Endodermal cell (in vitro differentiated cells): ENCODE results near the gene KRT83. TPM values are rescaled to one million over a fixed set of nuclear protein-coding genes. Genes with fewer than 3 reads are reported as not detected.

ENCODE experiments used
- DNase-seq: peaks from one replicate; pipeline ENCODE4 v3.0.0-alpha.2; 2017
- H3K27ac ChIP-seq: 2 replicates; pipeline ENCODE4 v1.5.1; 2013; ENCODE audit warnings: mild to moderate bottlenecking, low read depth, low read length, moderate library complexity
- H3K27me3 ChIP-seq: 2 replicates; pipeline ENCODE4 v1.6.1; 2013; ENCODE audit warnings: mild to moderate bottlenecking, low read length, moderate library complexity; ENCODE audit not compliant: insufficient read depth, control insufficient read depth, poor library complexity, severe bottlenecking
- H3K36me3 ChIP-seq: 2 replicates; pipeline ENCODE4 v1.7.0; 2013; ENCODE audit warnings: mild to moderate bottlenecking, low read length, moderate library complexity; ENCODE audit not compliant: control insufficient read depth, insufficient read depth
- H3K4me1 ChIP-seq: one replicate; pipeline ENCODE4 v1.7.0; 2013; ENCODE audit warnings: low read length; ENCODE audit not compliant: control insufficient read depth, insufficient read depth
- H3K4me3 ChIP-seq: 2 replicates; pipeline ENCODE4 v1.5.1; 2013; ENCODE audit warnings: mild to moderate bottlenecking, low read length, moderate library complexity
- H3K9ac ChIP-seq: 2 replicates; pipeline ENCODE4 v1.6.1; 2013; ENCODE audit warnings: mild to moderate bottlenecking, low read length, moderate library complexity; ENCODE audit not compliant: poor library complexity, severe bottlenecking; ENCODE audit errors: extremely low read depth
- H3K9me3 ChIP-seq: 2 replicates; pipeline ENCODE4 v1.6.1; 2013; ENCODE audit warnings: mild to moderate bottlenecking, low read length, moderate library complexity; ENCODE audit not compliant: control insufficient read depth
- H3K27ac Mint-ChIP-seq: 2 replicates; pipeline ENCODE4 v1.8.0; 2020; ENCODE audit warnings: mixed read lengths
- H3K27me3 Mint-ChIP-seq: 2 replicates; pipeline ENCODE4 v1.8.0; 2021; ENCODE audit warnings: mild to moderate bottlenecking, mixed read lengths; ENCODE audit not compliant: insufficient read depth
- H3K36me3 Mint-ChIP-seq: 2 replicates; pipeline ENCODE4 v1.8.0; 2020; ENCODE audit warnings: low read depth, mixed read lengths
- H3K4me1 Mint-ChIP-seq: 2 replicates; pipeline ENCODE4 v1.8.0; 2020; ENCODE audit warnings: mixed read lengths
- H3K4me3 Mint-ChIP-seq: 2 replicates; pipeline ENCODE4 v1.8.0; 2020; ENCODE audit warnings: mild to moderate bottlenecking, moderate library complexity, mixed read lengths
- H3K9me3 Mint-ChIP-seq: 2 replicates; pipeline ENCODE4 v1.8.0; 2020; ENCODE audit warnings: mild to moderate bottlenecking, mixed read lengths
- WGBS, 2 experiments: methylation state at CpG; one replicate each; pipeline versions ENCODE4 v1.1.5 to v1.1.7; 2013; ENCODE audit warnings: missing lambda C conversion rate in 2 of 2, mixed read lengths in 1 of 2; ENCODE audit not compliant: insufficient coverage in 1 of 2, insufficient read length in 1 of 2; 5-methylcytosine and 5-hydroxymethylcytosine counted together
- total RNA-seq, 2 donors: library from RNA; stranded (reverse); fragmentation: NEBNext Ultra II Directional in 1 of 2; extraction: Animal tissue kit (Norgen Biotek cat#: 25700) in 1 of 2; gene quantifications; 2 replicates in 1 of 2; 3 replicates in 1 of 2; pipeline ENCODE4 v1.2.1, GENCODE V29; 2021
- TF ChIP-seq, protein P1 (sequence below): fragments of 200-600 bp; sonication (generic); conservative IDR thresholded peaks from 2 replicates; pipeline ENCODE4 v1.5.0; 2021; ENCODE audit warnings: antibody characterized with exemption, mild to moderate bottlenecking

KRT83 gene
- total RNA-seq, 2 donors from 2014 or later = not detected

DNA sequence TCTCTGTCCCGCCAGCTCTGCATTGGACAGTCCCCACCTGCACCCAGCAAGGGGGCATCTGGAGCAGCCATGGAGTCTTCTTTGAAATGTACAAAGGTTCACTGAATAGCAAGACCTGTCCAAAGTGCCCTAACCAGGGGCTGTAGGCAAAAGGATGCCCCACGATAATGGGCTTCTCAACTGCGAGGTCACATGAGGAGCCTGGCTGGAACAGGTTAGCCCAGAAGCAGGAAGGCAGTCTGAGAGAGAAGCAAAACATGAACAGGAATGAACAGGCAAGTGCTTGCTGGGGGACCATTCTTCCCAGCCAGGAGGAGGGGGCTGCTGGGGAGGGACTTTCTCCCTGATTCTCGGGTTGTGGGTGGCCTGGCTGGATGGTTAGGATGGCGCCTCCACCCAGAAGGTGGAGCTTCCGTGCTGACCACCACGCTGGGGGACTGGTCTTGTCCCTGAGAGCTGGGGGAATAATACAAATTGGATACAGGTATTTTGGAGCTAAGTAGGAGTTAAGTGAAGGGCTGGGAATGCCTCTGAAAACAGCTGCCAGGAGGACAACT lies 39.0 kb upstream of the KRT83 start:
- WGBS, 2 experiments = 91 to 93% methylated on average over 5 to 7 of the region's 7 CpGs
- H3K27ac Mint-ChIP-seq = no peak overlapping the region
- Histone ChIP-seq H3K4me1 (no peaks in the 10 kb centered on the region), H3K9me3 (no peaks in the 10 kb centered on the region), H3K9ac (no peak overlapping the region), H3K27me3 (no peaks in the 10 kb centered on the region), H3K27ac (no peak overlapping the region), H3K4me3 (no peak overlapping the region), H3K36me3 (no peaks in the 10 kb centered on the region)
- TF ChIP-seq, protein P1, sequence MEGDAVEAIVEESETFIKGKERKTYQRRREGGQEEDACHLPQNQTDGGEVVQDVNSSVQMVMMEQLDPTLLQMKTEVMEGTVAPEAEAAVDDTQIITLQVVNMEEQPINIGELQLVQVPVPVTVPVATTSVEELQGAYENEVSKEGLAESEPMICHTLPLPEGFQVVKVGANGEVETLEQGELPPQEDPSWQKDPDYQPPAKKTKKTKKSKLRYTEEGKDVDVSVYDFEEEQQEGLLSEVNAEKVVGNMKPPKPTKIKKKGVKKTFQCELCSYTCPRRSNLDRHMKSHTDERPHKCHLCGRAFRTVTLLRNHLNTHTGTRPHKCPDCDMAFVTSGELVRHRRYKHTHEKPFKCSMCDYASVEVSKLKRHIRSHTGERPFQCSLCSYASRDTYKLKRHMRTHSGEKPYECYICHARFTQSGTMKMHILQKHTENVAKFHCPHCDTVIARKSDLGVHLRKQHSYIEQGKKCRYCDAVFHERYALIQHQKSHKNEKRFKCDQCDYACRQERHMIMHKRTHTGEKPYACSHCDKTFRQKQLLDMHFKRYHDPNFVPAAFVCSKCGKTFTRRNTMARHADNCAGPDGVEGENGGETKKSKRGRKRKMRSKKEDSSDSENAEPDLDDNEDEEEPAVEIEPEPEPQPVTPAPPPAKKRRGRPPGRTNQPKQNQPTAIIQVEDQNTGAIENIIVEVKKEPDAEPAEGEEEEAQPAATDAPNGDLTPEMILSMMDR = no peak
- H3K9me3 Mint-ChIP-seq = no peaks in the 10 kb centered on the region
- H3K4me3 Mint-ChIP-seq = no peak overlapping the region
- no peak for DNase-seq
- H3K27me3 Mint-ChIP-seq = peaks cover 8% of the 10 kb centered on the region
- no peaks in the 10 kb centered on the region for H3K4me1 Mint-ChIP-seq
- H3K36me3 Mint-ChIP-seq = no peaks in the 10 kb centered on the region

DNA sequence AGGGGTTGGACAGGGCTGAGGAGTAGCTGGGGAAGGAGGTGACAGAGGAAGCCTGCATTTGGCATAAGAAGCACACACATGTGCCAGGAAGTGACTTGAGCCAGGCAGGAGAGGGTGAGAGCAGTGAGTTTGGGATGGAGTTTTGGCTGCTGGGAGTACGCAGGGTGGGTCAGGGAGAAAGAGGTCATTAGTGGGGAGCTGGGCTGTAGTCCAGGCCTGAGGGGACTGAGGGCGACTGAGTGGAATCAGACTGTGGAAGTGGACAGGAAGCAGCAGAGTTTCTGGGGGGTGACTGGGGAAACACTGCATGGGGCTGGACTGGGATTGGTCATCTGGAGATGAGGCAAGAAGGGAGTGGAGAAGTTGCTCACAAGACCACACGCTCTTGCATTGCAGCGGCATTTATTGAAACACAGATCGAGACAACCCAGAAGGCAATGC lies 38.4 kb upstream of the KRT83 start:
- no peaks in the 10 kb centered on the region for H3K36me3 Mint-ChIP-seq
- Histone ChIP-seq H3K4me3 (no peak overlapping the region), H3K27me3 (no peaks in the 10 kb centered on the region), H3K27ac (no peak overlapping the region), H3K9ac (no peak overlapping the region), H3K36me3 (no peaks in the 10 kb centered on the region), H3K4me1 (no peaks in the 10 kb centered on the region), H3K9me3 (no peaks in the 10 kb centered on the region)
- H3K27ac Mint-ChIP-seq = no peak overlapping the region
- WGBS, 2 experiments = 88 to 100% methylated on average over 5 of the region's 5 CpGs
- no peak overlapping the region for H3K4me3 Mint-ChIP-seq
- no peak for DNase-seq
- no peaks in the 10 kb centered on the region for H3K9me3 Mint-ChIP-seq
- TF ChIP-seq, protein P1 = no peak
- peaks cover 8% of the 10 kb centered on the region for H3K27me3 Mint-ChIP-seq
- no peaks in the 10 kb centered on the region for H3K4me1 Mint-ChIP-seq

GRCh38 chr12:52358575-52359350 lies 37.6 kb upstream of the KRT83 start:
- Mint-ChIP-seq H3K27me3 (peaks cover 3% of the 10 kb centered on the region), H3K36me3 (no peaks in the 10 kb centered on the region), H3K4me3 (no peak overlapping the region), H3K27ac (no peak overlapping the region), H3K9me3 (no peaks in the 10 kb centered on the region), H3K4me1 (no peaks in the 10 kb centered on the region)
- peak; percentile 44 for DNase-seq
- no peaks in the 10 kb centered on the region for H3K9me3 ChIP-seq
- no peak overlapping the region for H3K27ac ChIP-seq
- WGBS, 2 experiments = 85 to 87% methylated on average over 4 to 5 of the region's 5 CpGs
- H3K27me3 ChIP-seq = no peaks in the 10 kb centered on the region
- H3K4me3 ChIP-seq = no peak overlapping the region
- no peaks in the 10 kb centered on the region for H3K36me3 ChIP-seq
- TF ChIP-seq, protein P1 = no peak
- no peak overlapping the region for H3K9ac ChIP-seq
- H3K4me1 ChIP-seq = no peaks in the 10 kb centered on the region
